ENCODE data around the gene WWOX. TPM values are rescaled to one million over a fixed set of nuclear protein-coding genes. Genes with fewer than 3 reads are reported as not detected.

WWOX gene
- polyA plus RNA-seq, 1 donor from 2014 or later = 25.6 TPM

GRCh38 chr16:78650339-78651074 is 551.1 kb downstream of the WWOX start:
- Histone ChIP-seq H3K27me3 (ENCODE audit: insufficient read depth, low read depth, low read length) (no peaks in the 10 kb centered on the region), H3K4me2 (ENCODE audit: low read length) (no peak overlapping the region), H3K9me3 (ENCODE audit: low read length) (no peaks in the 10 kb centered on the region), H3F3A (ENCODE audit: insufficient read depth, low read length, poor library complexity, severe bottlenecking) (no peaks in the 10 kb centered on the region), H3K79me2 (replicated peaks; ENCODE audit: insufficient read depth, low read length) (no peaks in the 10 kb centered on the region), H3K27ac (ENCODE audit: low read length) (no peak overlapping the region), H3K36me3 (ENCODE audit: insufficient read depth, low read length) (no peaks in the 10 kb centered on the region), H2AFZ (ENCODE audit: low read depth, low read length) (no peak overlapping the region), H3K9me2 (ENCODE audit: insufficient read depth, low read length) (no peaks in the 10 kb centered on the region), H3K4me3 (ENCODE audit: low read length) (no peak overlapping the region), H4K20me1 (ENCODE audit: insufficient read depth) (no peaks in the 10 kb centered on the region), H3K9ac (ENCODE audit: low read length) (no peak overlapping the region)
- TF ChIP-seq RAD21 (conservative IDR thresholded peaks at IDR 0.05) (no peak), TAF1 (IDR thresholded peaks at IDR 0.05; ENCODE audit: low read depth) (no peak)

DNA sequence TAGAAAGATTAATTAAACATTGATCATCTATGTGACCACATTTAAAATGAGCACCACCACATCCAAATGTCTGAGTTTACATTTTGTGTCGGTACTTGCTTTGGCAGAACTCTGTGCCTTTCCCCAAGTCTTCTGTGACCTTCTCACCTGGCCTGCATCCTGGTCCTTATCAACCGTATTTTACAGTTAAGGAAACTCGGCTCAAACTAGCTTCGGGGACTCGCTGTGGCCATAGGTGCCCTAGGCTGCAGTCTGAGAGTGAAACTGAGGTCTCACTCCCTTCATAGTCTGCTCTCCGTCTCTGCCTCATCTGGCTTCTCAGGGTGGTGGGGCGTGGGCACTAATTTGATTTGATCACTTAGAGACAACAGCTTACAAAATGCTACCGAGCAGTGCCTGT is 555.5 kb downstream of the WWOX start:
- Histone ChIP-seq H3K27ac (ENCODE audit: low read length) (no peak overlapping the region), H3K27me3 (ENCODE audit: insufficient read depth, low read depth, low read length) (no peaks in the 10 kb centered on the region), H3F3A (ENCODE audit: insufficient read depth, low read length, poor library complexity, severe bottlenecking) (no peaks in the 10 kb centered on the region), H3K4me2 (ENCODE audit: low read length) (no peak overlapping the region), H4K20me1 (ENCODE audit: insufficient read depth) (no peaks in the 10 kb centered on the region), H3K9me3 (ENCODE audit: low read length) (no peaks in the 10 kb centered on the region), H3K9me2 (ENCODE audit: insufficient read depth, low read length) (no peaks in the 10 kb centered on the region), H2AFZ (ENCODE audit: low read depth, low read length) (no peak overlapping the region), H3K79me2 (replicated peaks; ENCODE audit: insufficient read depth, low read length) (no peaks in the 10 kb centered on the region), H3K9ac (ENCODE audit: low read length) (no peak overlapping the region), H3K4me3 (ENCODE audit: low read length) (no peak overlapping the region), H3K36me3 (ENCODE audit: insufficient read depth, low read length) (no peaks in the 10 kb centered on the region)
- TF ChIP-seq RAD21 (conservative IDR thresholded peaks at IDR 0.05) (no peak), TAF1 (IDR thresholded peaks at IDR 0.05; ENCODE audit: low read depth) (no peak), POLR2AphosphoS5 (IDR thresholded peaks at IDR 0.05) (no peak), EP300 (conservative IDR thresholded peaks at IDR 0.05; ENCODE audit: poor library complexity, severe bottlenecking) (no peak), EZH2 (IDR thresholded peaks at IDR 0.05; ENCODE audit: borderline replicate concordance, insufficient read depth, low read length, poor library complexity, severe bottlenecking) (no peak), SMC3 (conservative IDR thresholded peaks at IDR 0.05; ENCODE audit: poor library complexity) (no peak)
- TF ChIP-seq, protein P1, sequence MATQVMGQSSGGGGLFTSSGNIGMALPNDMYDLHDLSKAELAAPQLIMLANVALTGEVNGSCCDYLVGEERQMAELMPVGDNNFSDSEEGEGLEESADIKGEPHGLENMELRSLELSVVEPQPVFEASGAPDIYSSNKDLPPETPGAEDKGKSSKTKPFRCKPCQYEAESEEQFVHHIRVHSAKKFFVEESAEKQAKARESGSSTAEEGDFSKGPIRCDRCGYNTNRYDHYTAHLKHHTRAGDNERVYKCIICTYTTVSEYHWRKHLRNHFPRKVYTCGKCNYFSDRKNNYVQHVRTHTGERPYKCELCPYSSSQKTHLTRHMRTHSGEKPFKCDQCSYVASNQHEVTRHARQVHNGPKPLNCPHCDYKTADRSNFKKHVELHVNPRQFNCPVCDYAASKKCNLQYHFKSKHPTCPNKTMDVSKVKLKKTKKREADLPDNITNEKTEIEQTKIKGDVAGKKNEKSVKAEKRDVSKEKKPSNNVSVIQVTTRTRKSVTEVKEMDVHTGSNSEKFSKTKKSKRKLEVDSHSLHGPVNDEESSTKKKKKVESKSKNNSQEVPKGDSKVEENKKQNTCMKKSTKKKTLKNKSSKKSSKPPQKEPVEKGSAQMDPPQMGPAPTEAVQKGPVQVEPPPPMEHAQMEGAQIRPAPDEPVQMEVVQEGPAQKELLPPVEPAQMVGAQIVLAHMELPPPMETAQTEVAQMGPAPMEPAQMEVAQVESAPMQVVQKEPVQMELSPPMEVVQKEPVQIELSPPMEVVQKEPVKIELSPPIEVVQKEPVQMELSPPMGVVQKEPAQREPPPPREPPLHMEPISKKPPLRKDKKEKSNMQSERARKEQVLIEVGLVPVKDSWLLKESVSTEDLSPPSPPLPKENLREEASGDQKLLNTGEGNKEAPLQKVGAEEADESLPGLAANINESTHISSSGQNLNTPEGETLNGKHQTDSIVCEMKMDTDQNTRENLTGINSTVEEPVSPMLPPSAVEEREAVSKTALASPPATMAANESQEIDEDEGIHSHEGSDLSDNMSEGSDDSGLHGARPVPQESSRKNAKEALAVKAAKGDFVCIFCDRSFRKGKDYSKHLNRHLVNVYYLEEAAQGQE (IDR thresholded peaks at IDR 0.05; ENCODE audit: borderline replicate concordance) = no peak

GRCh38 chr16:78655331-78656113 is 556.1 kb downstream of the WWOX start:
- Histone ChIP-seq H3K4me2 (ENCODE audit: low read length) (no peak overlapping the region), H3K9ac (ENCODE audit: low read length) (no peak overlapping the region), H2AFZ (ENCODE audit: low read depth, low read length) (no peak overlapping the region), H3K79me2 (replicated peaks; ENCODE audit: insufficient read depth, low read length) (no peaks in the 10 kb centered on the region), H4K20me1 (ENCODE audit: insufficient read depth) (no peaks in the 10 kb centered on the region), H3F3A (ENCODE audit: insufficient read depth, low read length, poor library complexity, severe bottlenecking) (no peaks in the 10 kb centered on the region), H3K27ac (ENCODE audit: low read length) (no peak overlapping the region), H3K9me2 (ENCODE audit: insufficient read depth, low read length) (no peaks in the 10 kb centered on the region), H3K27me3 (ENCODE audit: insufficient read depth, low read depth, low read length) (no peaks in the 10 kb centered on the region), H3K36me3 (ENCODE audit: insufficient read depth, low read length) (no peaks in the 10 kb centered on the region), H3K9me3 (ENCODE audit: low read length) (no peaks in the 10 kb centered on the region), H3K4me3 (ENCODE audit: low read length) (no peak overlapping the region)
- TF ChIP-seq, protein P2, sequence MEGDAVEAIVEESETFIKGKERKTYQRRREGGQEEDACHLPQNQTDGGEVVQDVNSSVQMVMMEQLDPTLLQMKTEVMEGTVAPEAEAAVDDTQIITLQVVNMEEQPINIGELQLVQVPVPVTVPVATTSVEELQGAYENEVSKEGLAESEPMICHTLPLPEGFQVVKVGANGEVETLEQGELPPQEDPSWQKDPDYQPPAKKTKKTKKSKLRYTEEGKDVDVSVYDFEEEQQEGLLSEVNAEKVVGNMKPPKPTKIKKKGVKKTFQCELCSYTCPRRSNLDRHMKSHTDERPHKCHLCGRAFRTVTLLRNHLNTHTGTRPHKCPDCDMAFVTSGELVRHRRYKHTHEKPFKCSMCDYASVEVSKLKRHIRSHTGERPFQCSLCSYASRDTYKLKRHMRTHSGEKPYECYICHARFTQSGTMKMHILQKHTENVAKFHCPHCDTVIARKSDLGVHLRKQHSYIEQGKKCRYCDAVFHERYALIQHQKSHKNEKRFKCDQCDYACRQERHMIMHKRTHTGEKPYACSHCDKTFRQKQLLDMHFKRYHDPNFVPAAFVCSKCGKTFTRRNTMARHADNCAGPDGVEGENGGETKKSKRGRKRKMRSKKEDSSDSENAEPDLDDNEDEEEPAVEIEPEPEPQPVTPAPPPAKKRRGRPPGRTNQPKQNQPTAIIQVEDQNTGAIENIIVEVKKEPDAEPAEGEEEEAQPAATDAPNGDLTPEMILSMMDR (IDR thresholded peaks at IDR 0.05; ENCODE audit: poor library complexity, severe bottlenecking) = no peak
- TF ChIP-seq TAF1 (IDR thresholded peaks at IDR 0.05; ENCODE audit: low read depth) (no peak), EZH2 (IDR thresholded peaks at IDR 0.05; ENCODE audit: borderline replicate concordance, insufficient read depth, low read length, poor library complexity, severe bottlenecking) (no peak), SMC3 (conservative IDR thresholded peaks at IDR 0.05; ENCODE audit: poor library complexity) (no peak), RAD21 (conservative IDR thresholded peaks at IDR 0.05) (no peak), POLR2AphosphoS5 (IDR thresholded peaks at IDR 0.05) (no peak), EP300 (conservative IDR thresholded peaks at IDR 0.05; ENCODE audit: poor library complexity, severe bottlenecking) (no peak), MXI1 (conservative IDR thresholded peaks at IDR 0.05; ENCODE audit: poor library complexity, severe bottlenecking) (no peak)
- TF ChIP-seq, protein P1 (IDR thresholded peaks at IDR 0.05; ENCODE audit: borderline replicate concordance) = no peak

Data from neural cell (in vitro differentiated cells).